IMR-90 (cell line): ENCODE data around the gene ASIC2. TPM values are rescaled to one million over a fixed set of nuclear protein-coding genes. Genes with fewer than 3 reads are reported as not detected.

Source experiments
- ATAC-seq: fragments of 200-7000 bp; cut with Tn5 transposase; 2 replicates; pipeline ENCODE4 v1.9.1; 2020; ENCODE audit warnings: low read depth, mild to moderate bottlenecking, moderate library complexity
- BruUV-seq: library from RNA; stranded (reverse); fragments of 400-500 nt; replicated peaks from 2 replicates; lab custom pipeline; 2021; lab: Mats Ljungman, UMichigan
- CTCF ChIA-PET: fragments of 300-600 bp; formaldehyde crosslinking; extraction: SDS; loops from one replicate; lab custom pipeline; 2021; ENCODE audit warnings: antibody characterized with exemption; lab: Yijun Ruan, JAX
- POLR2A ChIA-PET: fragments of 300-600 bp; sonication (Branson Sonifier 250); formaldehyde crosslinking; loops from one replicate; lab custom pipeline; 2022; ENCODE audit warnings: antibody characterized with exemption; ENCODE audit not compliant: unreplicated experiment; lab: Charles Lee
- DNase-seq: peaks from one replicate; pipeline ENCODE4 v3.0.0; 2013
- H2AFZ ChIP-seq: replicated peaks from 2 replicates; pipeline ENCODE3; 2013; ENCODE audit warnings: low read length, mild to moderate bottlenecking; ENCODE audit not compliant: poor library complexity
- H2AK5ac ChIP-seq: 2 replicates; pipeline ENCODE4 v1.6.1; 2013; ENCODE audit warnings: low read depth, low read length, inconsistent platforms
- H2AK9ac ChIP-seq: replicated peaks from 2 replicates; pipeline ENCODE3; 2013; ENCODE audit warnings: mild to moderate bottlenecking, low read depth, low read length, moderate library complexity; ENCODE audit not compliant: poor library complexity
- H2BK120ac ChIP-seq: 2 replicates; pipeline ENCODE4 v1.6.1; 2013; ENCODE audit warnings: low read depth, low read length, inconsistent platforms
- H2BK15ac ChIP-seq: 3 replicates; pipeline ENCODE4 v1.6.1; 2013; ENCODE audit warnings: low read depth, low read length, inconsistent platforms
- H2BK20ac ChIP-seq: 2 replicates; pipeline ENCODE4 v1.6.1; 2013; ENCODE audit warnings: low read depth, mild to moderate bottlenecking, inconsistent platforms, low read length, moderate library complexity
- H2BK5ac ChIP-seq: 2 replicates; pipeline ENCODE4 v1.6.1; 2013; ENCODE audit warnings: mild to moderate bottlenecking, low read depth, low read length, inconsistent platforms; ENCODE audit not compliant: poor library complexity, severe bottlenecking
- H3K14ac ChIP-seq: replicated peaks from 2 replicates; pipeline ENCODE4 v1.6.1; 2013; ENCODE audit warnings: low read depth, low read length, inconsistent platforms
- H3K18ac ChIP-seq: 2 replicates; pipeline ENCODE4 v1.6.1; 2013; ENCODE audit warnings: low read depth, low read length, control low read depth
- H3K23ac ChIP-seq: 2 replicates; pipeline ENCODE4 v1.6.1; 2013; ENCODE audit warnings: low read depth, low read length, inconsistent platforms
- H3K27ac ChIP-seq: 2 replicates; pipeline ENCODE4 v1.5.1; 2013; ENCODE audit warnings: mild to moderate bottlenecking, control low read depth, low read length; ENCODE audit not compliant: insufficient read depth
- H3K27me3 ChIP-seq: 2 replicates; pipeline ENCODE4 v1.6.1; 2013; ENCODE audit warnings: low read length; ENCODE audit not compliant: control insufficient read depth, insufficient read depth
- H3K36me3 ChIP-seq: 2 replicates; pipeline ENCODE4 v1.6.1; 2013; ENCODE audit warnings: low read length, mixed read lengths; ENCODE audit not compliant: control insufficient read depth, insufficient read depth
- H3K4ac ChIP-seq: 2 replicates; pipeline ENCODE4 v1.6.1; 2013; ENCODE audit warnings: low read depth, low read length, inconsistent platforms
- H3K4me1 ChIP-seq: 2 replicates; pipeline ENCODE4 v1.6.1; 2013; ENCODE audit warnings: low read length, mixed read lengths; ENCODE audit not compliant: control insufficient read depth, insufficient read depth
- H3K4me2 ChIP-seq: 2 replicates; pipeline ENCODE4 v1.6.1; 2013; ENCODE audit warnings: low read depth, mild to moderate bottlenecking, control low read depth, low read length, moderate library complexity
- H3K4me3 ChIP-seq: 2 replicates; pipeline ENCODE4 v1.5.1; 2013; ENCODE audit warnings: low read depth, mild to moderate bottlenecking, control low read depth, low read length, moderate library complexity; ENCODE audit not compliant: insufficient read depth
- H3K56ac ChIP-seq: 2 replicates; pipeline ENCODE4 v1.6.1; 2013; ENCODE audit warnings: low read length, inconsistent platforms; ENCODE audit not compliant: insufficient read depth; ENCODE audit errors: extremely low read depth
- H3K79me1 ChIP-seq, 2 experiments: 2 replicates each; pipeline ENCODE4 v1.6.1; 2013; ENCODE audit warnings: low read length in 2 of 2, inconsistent platforms in 1 of 2, low read depth in 1 of 2
- H3K9ac ChIP-seq: 2 replicates; pipeline ENCODE4 v1.6.1; 2013; ENCODE audit warnings: low read depth, low read length, control low read depth
- H3K9me1 ChIP-seq: 2 replicates; pipeline ENCODE4 v1.6.1; 2013; ENCODE audit warnings: low read length, inconsistent platforms; ENCODE audit not compliant: insufficient read depth
- H3K9me3 ChIP-seq: 2 replicates; pipeline ENCODE4 v1.6.1; 2013; ENCODE audit warnings: low read length; ENCODE audit not compliant: control insufficient read depth, insufficient read depth
- H4K20me1 ChIP-seq: 2 replicates; pipeline ENCODE4 v1.6.1; 2013; ENCODE audit warnings: low read length, inconsistent platforms; ENCODE audit not compliant: insufficient read depth
- H4K5ac ChIP-seq: 2 replicates; pipeline ENCODE4 v1.6.1; 2013; ENCODE audit warnings: mild to moderate bottlenecking, low read depth, low read length, control low read depth
- H4K8ac ChIP-seq, 2 experiments: 2 replicates each; pipeline ENCODE4 v1.6.1; 2013; ENCODE audit warnings: low read depth in 2 of 2, low read length in 2 of 2, control low read depth in 1 of 2, inconsistent platforms in 1 of 2
- H4K91ac ChIP-seq: 2 replicates; pipeline ENCODE4 v1.6.1; 2013; ENCODE audit warnings: low read depth, low read length, inconsistent platforms; ENCODE audit not compliant: insufficient read depth
- CEBPB ChIP-seq: IDR thresholded peaks from 2 replicates; pipeline ENCODE4 v1.6.1; 2012; ENCODE audit warnings: low read depth, low read length, improper control_type of control experiment
- WGBS, 2 experiments: methylation state at CpG; one replicate each; pipeline versions ENCODE4 v1.1.5 to v1.1.7; 2013; ENCODE audit warnings: missing lambda C conversion rate in 2 of 2; ENCODE audit not compliant: insufficient read length in 1 of 2; ENCODE audit errors: extremely low coverage in 2 of 2; 5-methylcytosine and 5-hydroxymethylcytosine counted together
- dilution Hi-C: fragments of 300-500 bp; cut with HindIII; formaldehyde crosslinking; loops from one replicate; pipeline ENCODE4 v1.14.3; 2018; ENCODE audit warnings: low sequenced_read_pairs; ENCODE audit not compliant: unreplicated experiment
- in situ Hi-C: fragments of 300-500 bp; cut with MboI; formaldehyde crosslinking; loops from 3 replicates; pipeline ENCODE4 v1.14.3; 2019; ENCODE audit warnings: low sequenced_read_pairs, inconsistent platforms, mixed read lengths
- intact Hi-C: fragments of 100-400 bp; cut with micrococcal nuclease; formaldehyde crosslinking; loops from 2 replicates; pipeline ENCODE4 v1.10.0; 2022
- polyA plus RNA-seq, 3 experiments: library from polyadenylated mRNA; depleted of rRNA; stranded (reverse); fragments of >200 nt; gene quantifications; 2 replicates each; pipeline ENCODE4 v1.2.3, GENCODE V29; 2012; ENCODE audit warnings: low replicate concordance in 1 of 3
- total RNA-seq: library from RNA; depleted of rRNA; stranded (reverse); fragments of >200 nt; gene quantifications from 2 replicates; pipeline ENCODE4 v1.2.3, GENCODE V29; 2012
- TF ChIP-seq, protein P1 (sequence below): conservative IDR thresholded peaks from 2 replicates; pipeline ENCODE4 v1.5.1; 2012; ENCODE audit warnings: mild to moderate bottlenecking, low read depth, low read length, improper control_type of control experiment
- TF ChIP-seq, protein P2 (sequence below): fragments of 150-350 bp; IDR thresholded peaks from 2 replicates; pipeline ENCODE4 v1.6.1; 2016; ENCODE audit warnings: low read depth, mild to moderate bottlenecking, low read length, moderate library complexity, borderline replicate concordance

ASIC2 gene
- total and polyA plus RNA-seq, 2 of the 4 experiments (the other 2 are of a cell fraction): under 0.01 to 0.15 TPM

DNA sequence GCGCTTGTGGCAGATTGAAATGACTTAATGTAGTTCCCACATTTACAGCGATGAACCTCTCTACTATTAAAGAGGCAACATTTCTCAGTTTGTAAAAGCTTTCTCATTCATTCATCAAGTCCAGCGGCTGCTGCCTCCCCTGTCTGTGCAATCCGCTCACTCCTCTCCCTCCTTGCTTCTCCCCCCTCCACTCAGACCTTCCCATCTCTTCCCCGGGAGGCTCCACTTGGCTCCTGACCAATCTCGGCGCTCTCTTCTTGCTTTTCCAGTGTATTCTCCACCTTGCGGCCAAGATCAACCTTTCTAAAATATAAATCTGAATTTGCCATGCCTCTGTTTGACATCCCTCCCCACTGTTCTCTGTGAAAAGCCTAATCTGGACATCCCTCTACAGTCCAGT, 117.5 kb downstream of the ASIC2 start:
- no peaks in the 10 kb centered on the region for H3K9me1 ChIP-seq
- no peak overlapping the region for H2AK9ac ChIP-seq
- H4K91ac ChIP-seq: no peak overlapping the region
- POLR2A ChIA-PET: no interaction called here
- dilution Hi-C loops (no loop called here), intact Hi-C loops (loop anchor here (10.0 kb wide), 1 partner anchor 119 kb away; the partner anchor contains the start of gene ASIC2), in situ Hi-C loops (no loop called here)
- no peak overlapping the region for H4K8ac ChIP-seq
- H3K4me1 ChIP-seq: no peaks in the 10 kb centered on the region
- 14% methylated on average over 7 of the region's 8 CpGs; no CpG with 5 or more reads in 1 of the 2 experiments for WGBS, 2 experiments
- no peak overlapping the region for H2BK5ac ChIP-seq
- no TSS peak for BruUV-seq
- CTCF ChIA-PET: no interaction called here
- no peak overlapping the region for H2BK120ac ChIP-seq
- H4K5ac ChIP-seq: no peak overlapping the region
- H3K18ac ChIP-seq: no peak overlapping the region
- H3K23ac ChIP-seq: no peak overlapping the region
- H3K27me3 ChIP-seq: peaks cover 9% of the 10 kb centered on the region
- no peak overlapping the region for H2BK20ac ChIP-seq
- H3K79me1 ChIP-seq: no peaks in the 10 kb centered on the region
- no peaks in the 10 kb centered on the region for H3K9me3 ChIP-seq
- no peak overlapping the region for H3K4me3 ChIP-seq
- H3K56ac ChIP-seq: no peak overlapping the region
- H3K4me2 ChIP-seq: no peak overlapping the region
- DNase-seq (no peak), ATAC-seq (no peak)
- H4K20me1 ChIP-seq: no peaks in the 10 kb centered on the region
- H3K36me3 ChIP-seq: no peaks in the 10 kb centered on the region
- H3K9ac ChIP-seq: no peak overlapping the region
- no peak overlapping the region for H2AFZ ChIP-seq
- H3K4ac ChIP-seq: no peak overlapping the region
- TF ChIP-seq, protein P1, sequence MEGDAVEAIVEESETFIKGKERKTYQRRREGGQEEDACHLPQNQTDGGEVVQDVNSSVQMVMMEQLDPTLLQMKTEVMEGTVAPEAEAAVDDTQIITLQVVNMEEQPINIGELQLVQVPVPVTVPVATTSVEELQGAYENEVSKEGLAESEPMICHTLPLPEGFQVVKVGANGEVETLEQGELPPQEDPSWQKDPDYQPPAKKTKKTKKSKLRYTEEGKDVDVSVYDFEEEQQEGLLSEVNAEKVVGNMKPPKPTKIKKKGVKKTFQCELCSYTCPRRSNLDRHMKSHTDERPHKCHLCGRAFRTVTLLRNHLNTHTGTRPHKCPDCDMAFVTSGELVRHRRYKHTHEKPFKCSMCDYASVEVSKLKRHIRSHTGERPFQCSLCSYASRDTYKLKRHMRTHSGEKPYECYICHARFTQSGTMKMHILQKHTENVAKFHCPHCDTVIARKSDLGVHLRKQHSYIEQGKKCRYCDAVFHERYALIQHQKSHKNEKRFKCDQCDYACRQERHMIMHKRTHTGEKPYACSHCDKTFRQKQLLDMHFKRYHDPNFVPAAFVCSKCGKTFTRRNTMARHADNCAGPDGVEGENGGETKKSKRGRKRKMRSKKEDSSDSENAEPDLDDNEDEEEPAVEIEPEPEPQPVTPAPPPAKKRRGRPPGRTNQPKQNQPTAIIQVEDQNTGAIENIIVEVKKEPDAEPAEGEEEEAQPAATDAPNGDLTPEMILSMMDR: no peak
- TF ChIP-seq, protein P2, sequence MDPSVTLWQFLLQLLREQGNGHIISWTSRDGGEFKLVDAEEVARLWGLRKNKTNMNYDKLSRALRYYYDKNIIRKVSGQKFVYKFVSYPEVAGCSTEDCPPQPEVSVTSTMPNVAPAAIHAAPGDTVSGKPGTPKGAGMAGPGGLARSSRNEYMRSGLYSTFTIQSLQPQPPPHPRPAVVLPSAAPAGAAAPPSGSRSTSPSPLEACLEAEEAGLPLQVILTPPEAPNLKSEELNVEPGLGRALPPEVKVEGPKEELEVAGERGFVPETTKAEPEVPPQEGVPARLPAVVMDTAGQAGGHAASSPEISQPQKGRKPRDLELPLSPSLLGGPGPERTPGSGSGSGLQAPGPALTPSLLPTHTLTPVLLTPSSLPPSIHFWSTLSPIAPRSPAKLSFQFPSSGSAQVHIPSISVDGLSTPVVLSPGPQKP: no peak
- no peak for TF ChIP-seq CEBPB
- no peak overlapping the region for H2AK5ac ChIP-seq
- H2BK15ac ChIP-seq: no peak overlapping the region
- no peak overlapping the region for H3K27ac ChIP-seq
- no peak overlapping the region for H3K14ac ChIP-seq
